ENCODE data around the gene MSANTD2. TPM values are rescaled to one million over a fixed set of nuclear protein-coding genes. Genes with fewer than 3 reads are reported as not detected.

The MSANTD2 gene
- total RNA-seq, 1 experiment from 2014 or later, result 8.6 TPM

- H3K9ac ChIP-seq (ENCODE audit: low read length), result no peak overlapping the region
- ATAC-seq, result no peak
- no peak overlapping the region for H3K27ac ChIP-seq (ENCODE audit: low read depth, low read length)
- 0 out of 2 replicates have a peak, but pooled peaks cover 5% of the 10 kb centered on the region for H3K27me3 ChIP-seq (ENCODE audit: insufficient read depth, low read length)
- H3K4me1 ChIP-seq (ENCODE audit: control insufficient read depth in 1 of 2, insufficient read depth in 2 of 2, low read length in 2 of 2), result peaks cover 2 to 4% of the 10 kb centered on the region in 2 experiments; a peak in 3 of 4 replicates
- no peaks in the 10 kb centered on the region for H4K20me1 ChIP-seq (ENCODE audit: insufficient read depth)
- TF ChIP-seq EGR1 (IDR thresholded peaks at IDR 0.05; ENCODE audit: low read depth), result no peak
- no peak for TF ChIP-seq EZH2 (IDR thresholded peaks at IDR 0.05)
- no peak for TF ChIP-seq ZFX (IDR thresholded peaks at IDR 0.05)
- TF ChIP-seq YY1 (IDR thresholded peaks at IDR 0.05; ENCODE audit: extremely low read depth, insufficient replicate concordance, low read depth, low read length), result no peak
- TF ChIP-seq ZNF274 (IDR thresholded peaks at IDR 0.05; ENCODE audit: low read depth, low read length), result no peak
- no peak for TF ChIP-seq ZBTB33 (IDR thresholded peaks at IDR 0.05; ENCODE audit: extremely low read depth, insufficient replicate concordance, low read length)
- no peak for TF ChIP-seq SIN3A (IDR thresholded peaks at IDR 0.05; ENCODE audit: low read depth)
- no peak for TF ChIP-seq CTCF (IDR thresholded peaks at IDR 0.05 in 2 of 3, conservative IDR thresholded peaks at IDR 0.05 in 1 of 3; ENCODE audit: borderline replicate concordance in 1 of 3, insufficient read depth in 1 of 3, low read depth in 2 of 3, low read length in 2 of 3)
- no peaks in the 10 kb centered on the region for H3K9me3 ChIP-seq (ENCODE audit: control insufficient read depth in 1 of 2, insufficient read depth in 1 of 2, low read depth in 1 of 2, low read length in 2 of 2)
- POLR2A ChIA-PET, result no interaction called here
- DNase-seq (ENCODE audit: low read depth, low spot score), result no peak
- peak overlapping the region; percentile 37 for H2AFZ ChIP-seq (ENCODE audit: low read depth, low read length, poor library complexity, severe bottlenecking)
- H3K79me2 ChIP-seq (ENCODE audit: insufficient read depth, low read length), result no peaks in the 10 kb centered on the region
- intact Hi-C loops (cut with micrococcal nuclease), result loop anchor here (2.0 to 10.0 kb wide), 3 partner anchors 43 to 1036 kb away; no protein-coding TSS in a partner anchor
- RAD21 ChIA-PET (ENCODE audit: low non-redundant PET in 1 of 2, low total read pairs in 2 of 2, uncharacterized antibody in 2 of 2, unreplicated experiment in 2 of 2), result interaction anchor here in 1 of 2 experiments (0.7 kb wide), 1 partner anchor 35 kb away, joined by 6 read pairs; no protein-coding TSS in a partner anchor
- H3K36me3 ChIP-seq (ENCODE audit: control insufficient read depth in 1 of 2, insufficient read depth in 2 of 2, low read length in 2 of 2), result no peaks in the 10 kb centered on the region
- no peak overlapping the region for H3K4me2 ChIP-seq (ENCODE audit: low read length)
- no peak overlapping the region for H3K4me3 ChIP-seq (replicated peaks in 1 of 2; ENCODE audit: low read depth in 1 of 2, low read length in 2 of 2)
- no peaks in the 10 kb centered on the region for H3K9me2 ChIP-seq (ENCODE audit: insufficient read depth)
- CTCF ChIA-PET, result interaction anchor here (0.8 to 1.7 kb wide), 7 partner anchors 37 to 167 kb away, joined by 3 to 19 read pairs (median 4); partner anchors contain the start of gene SPA17
- no TSS peak for BruUV-seq (replicated peaks)
Observed at GRCh38 chr11:124835918-124836317, 35.7 kb upstream of the MSANTD2 start.

All from HCT116 (cell line).